Neural cell (in vitro differentiated cells): Measurements from ENCODE around the gene ETF1. TPM values are rescaled to one million over a fixed set of nuclear protein-coding genes. Genes with fewer than 3 reads are reported as not detected.
A peak's percentile ranks its signal among the peaks of the same experiment; 100 is the strongest.

Source experiments
- H2AFZ ChIP-seq: fragments of 200-600, 300-800 bp; sonication (generic), shearing (Covaris generic); 2 replicates; pipeline ENCODE4 v1.6.0; 2014; ENCODE audit warnings: low read depth, mild to moderate bottlenecking, antibody characterized with exemption, low read length, moderate library complexity
- H3F3A ChIP-seq: fragments of 200-600 bp; shearing (Covaris generic); 2 replicates; pipeline ENCODE4 v1.6.1; 2016; ENCODE audit warnings: mild to moderate bottlenecking, moderate library complexity, mixed read lengths, antibody characterized with exemption, low read length; ENCODE audit not compliant: insufficient read depth, poor library complexity, severe bottlenecking
- H3K27ac ChIP-seq: fragments of 200-600, 300-800 bp; sonication (generic), shearing (Covaris generic); 2 replicates; pipeline ENCODE4 v1.5.1; 2014; ENCODE audit warnings: mild to moderate bottlenecking, low read length, moderate library complexity
- H3K27me3 ChIP-seq: fragments of 300-800, 200-600 bp; sonication (generic), shearing (Covaris generic); 2 replicates; pipeline ENCODE4 v1.6.0; 2014; ENCODE audit warnings: mild to moderate bottlenecking, low read depth, low read length, moderate library complexity; ENCODE audit not compliant: insufficient read depth
- H3K36me3 ChIP-seq: fragments of 300-800, 200-600 bp; sonication (generic), shearing (Covaris generic); 2 replicates; pipeline ENCODE4 v1.5.1; 2014; ENCODE audit warnings: mild to moderate bottlenecking, antibody characterized with exemption, low read length, moderate library complexity; ENCODE audit not compliant: insufficient read depth
- H3K4me2 ChIP-seq: fragments of 300-800, 200-600 bp; sonication (generic), shearing (Covaris generic); 2 replicates; pipeline ENCODE4 v1.6.0; 2014; ENCODE audit warnings: mild to moderate bottlenecking, low read length
- H3K4me3 ChIP-seq: fragments of 300-800, 200-600 bp; sonication (generic), shearing (Covaris generic); 2 replicates; pipeline ENCODE4 v1.5.1; 2014; ENCODE audit warnings: mild to moderate bottlenecking, low read length, moderate library complexity
- H3K79me2 ChIP-seq: fragments of 200-600 bp; shearing (Covaris generic); replicated peaks from 2 replicates; pipeline ENCODE4 v1.6.0; 2014; ENCODE audit warnings: mild to moderate bottlenecking, low read length, moderate library complexity; ENCODE audit not compliant: insufficient read depth
- H3K9ac ChIP-seq: fragments of 300-800, 200-600 bp; sonication (generic), shearing (Covaris generic); 2 replicates; pipeline ENCODE4 v1.6.1; 2016; ENCODE audit warnings: mild to moderate bottlenecking, low read length, mixed read lengths
- H3K9me2 ChIP-seq: fragments of 200-600 bp; shearing (Covaris generic); 2 replicates; pipeline ENCODE4 v1.6.1; 2016; ENCODE audit warnings: mild to moderate bottlenecking, low read length, mixed read lengths; ENCODE audit not compliant: insufficient read depth
- H3K9me3 ChIP-seq: fragments of 200-600, 300-800 bp; sonication (generic), shearing (Covaris generic); 2 replicates; pipeline ENCODE4 v1.6.1; 2016; ENCODE audit warnings: mild to moderate bottlenecking, mixed run types, low read length, moderate library complexity, mixed read lengths
- H4K20me1 ChIP-seq: fragments of 200-600 bp; shearing (Covaris generic); 2 replicates; pipeline ENCODE4 v1.6.1; 2016; ENCODE audit warnings: mild to moderate bottlenecking, mixed run types; ENCODE audit not compliant: insufficient read depth
- EP300 ChIP-seq: fragments of 450-650 bp; conservative IDR thresholded peaks from 2 replicates; pipeline ENCODE4 v1.6.1; 2014; ENCODE audit warnings: antibody characterized with exemption, mild to moderate bottlenecking, moderate library complexity; ENCODE audit not compliant: poor library complexity, severe bottlenecking
- EZH2 ChIP-seq: fragments of 200-600, 300-800 bp; shearing (Covaris generic), sonication (generic); IDR thresholded peaks from 2 replicates; pipeline ENCODE4 v1.6.1; 2014; ENCODE audit warnings: antibody characterized with exemption, low read length, borderline replicate concordance, mild to moderate bottlenecking; ENCODE audit not compliant: insufficient read depth, poor library complexity, severe bottlenecking
- MXI1 ChIP-seq: fragments of 450-650 bp; conservative IDR thresholded peaks from 2 replicates; pipeline ENCODE4 v1.6.1; 2014; ENCODE audit warnings: antibody characterized with exemption, mild to moderate bottlenecking; ENCODE audit not compliant: poor library complexity, severe bottlenecking
- POLR2AphosphoS5 ChIP-seq: IDR thresholded peaks from 2 replicates; pipeline ENCODE4 v1.6.1; 2012
- RAD21 ChIP-seq: fragments of 450-650 bp; conservative IDR thresholded peaks from 2 replicates; pipeline ENCODE4 v1.6.1; 2014; ENCODE audit warnings: antibody characterized with exemption, mild to moderate bottlenecking, moderate library complexity
- REST ChIP-seq: IDR thresholded peaks from 2 replicates; pipeline ENCODE4 v1.6.1; 2012; ENCODE audit warnings: borderline replicate concordance
- SMC3 ChIP-seq: fragments of 450-650 bp; conservative IDR thresholded peaks from 2 replicates; pipeline ENCODE4 v1.6.1; 2014; ENCODE audit warnings: antibody characterized with exemption, mild to moderate bottlenecking, moderate library complexity; ENCODE audit not compliant: poor library complexity
- TAF1 ChIP-seq: IDR thresholded peaks from 2 replicates; pipeline ENCODE4 v1.6.1; 2012; ENCODE audit warnings: low read depth
- polyA plus RNA-seq: library from polyadenylated mRNA; depleted of rRNA; stranded (reverse); fragments of >200 nt; gene quantifications from 2 replicates; pipeline ENCODE4 v1.2.3, GENCODE V29; 2014
- TF ChIP-seq, protein P1 (sequence below): fragments of 450-650 bp; IDR thresholded peaks from 2 replicates; pipeline ENCODE4 v1.5.1; 2014; ENCODE audit warnings: antibody characterized with exemption, mild to moderate bottlenecking, moderate library complexity; ENCODE audit not compliant: poor library complexity, severe bottlenecking

ETF1 gene
- polyA plus RNA-seq, 1 donor from 2014 or later, result 62.1 TPM

DNA sequence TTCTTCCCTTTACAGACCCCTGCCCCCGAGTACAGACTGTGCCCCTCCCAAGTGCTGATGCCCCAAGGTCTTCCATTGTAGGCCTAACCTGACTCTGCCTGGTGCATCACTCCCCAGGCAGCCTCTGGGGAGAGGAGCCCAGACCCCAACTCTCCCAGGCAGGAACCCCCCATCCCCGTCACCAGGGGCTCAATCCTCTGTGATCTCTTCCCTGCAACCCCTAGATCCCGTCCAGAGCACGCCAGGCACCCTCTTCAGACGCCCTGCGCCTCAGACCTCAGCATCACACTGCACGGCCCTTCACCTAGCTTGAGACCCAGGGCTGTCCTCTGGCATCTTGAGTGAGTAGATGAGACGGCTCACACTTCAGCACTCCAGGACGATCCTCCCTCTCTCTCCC, 84.2 kb downstream of the ETF1 start:
- Histone ChIP-seq H3K27ac (no peak overlapping the region), H3K4me2 (no peak overlapping the region), H3K79me2 (no peaks in the 10 kb centered on the region), H4K20me1 (no peaks in the 10 kb centered on the region), H2AFZ (no peak overlapping the region), H3F3A (no peaks in the 10 kb centered on the region), H3K9me3 (no peaks in the 10 kb centered on the region), H3K9me2 (no peaks in the 10 kb centered on the region), H3K9ac (peak overlapping the region; percentile 9), H3K36me3 (no peaks in the 10 kb centered on the region), H3K4me3 (no peak overlapping the region), H3K27me3 (no peaks in the 10 kb centered on the region)
- TF ChIP-seq EP300 (no peak), REST (no peak), RAD21 (no peak), EZH2 (no peak), SMC3 (no peak), TAF1 (no peak), POLR2AphosphoS5 (no peak), MXI1 (no peak)
- TF ChIP-seq, protein P1, sequence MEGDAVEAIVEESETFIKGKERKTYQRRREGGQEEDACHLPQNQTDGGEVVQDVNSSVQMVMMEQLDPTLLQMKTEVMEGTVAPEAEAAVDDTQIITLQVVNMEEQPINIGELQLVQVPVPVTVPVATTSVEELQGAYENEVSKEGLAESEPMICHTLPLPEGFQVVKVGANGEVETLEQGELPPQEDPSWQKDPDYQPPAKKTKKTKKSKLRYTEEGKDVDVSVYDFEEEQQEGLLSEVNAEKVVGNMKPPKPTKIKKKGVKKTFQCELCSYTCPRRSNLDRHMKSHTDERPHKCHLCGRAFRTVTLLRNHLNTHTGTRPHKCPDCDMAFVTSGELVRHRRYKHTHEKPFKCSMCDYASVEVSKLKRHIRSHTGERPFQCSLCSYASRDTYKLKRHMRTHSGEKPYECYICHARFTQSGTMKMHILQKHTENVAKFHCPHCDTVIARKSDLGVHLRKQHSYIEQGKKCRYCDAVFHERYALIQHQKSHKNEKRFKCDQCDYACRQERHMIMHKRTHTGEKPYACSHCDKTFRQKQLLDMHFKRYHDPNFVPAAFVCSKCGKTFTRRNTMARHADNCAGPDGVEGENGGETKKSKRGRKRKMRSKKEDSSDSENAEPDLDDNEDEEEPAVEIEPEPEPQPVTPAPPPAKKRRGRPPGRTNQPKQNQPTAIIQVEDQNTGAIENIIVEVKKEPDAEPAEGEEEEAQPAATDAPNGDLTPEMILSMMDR, result no peak

- H4K20me1 ChIP-seq, result no peaks in the 10 kb centered on the region
- H3K27me3 ChIP-seq, result no peaks in the 10 kb centered on the region
- no peak overlapping the region for H3K4me2 ChIP-seq
- H3K9ac ChIP-seq, result peak overlapping the region; percentile 9
- no peak overlapping the region for H2AFZ ChIP-seq
- H3K9me3 ChIP-seq, result no peaks in the 10 kb centered on the region
- no peaks in the 10 kb centered on the region for H3K36me3 ChIP-seq
- no peak overlapping the region for H3K4me3 ChIP-seq
- no peaks in the 10 kb centered on the region for H3F3A ChIP-seq
- TF ChIP-seq MXI1 (no peak), EZH2 (no peak), SMC3 (no peak), RAD21 (no peak), REST (no peak), TAF1 (no peak)
- TF ChIP-seq, protein P1, result no peak
- no peaks in the 10 kb centered on the region for H3K79me2 ChIP-seq
- no peaks in the 10 kb centered on the region for H3K9me2 ChIP-seq
- no peak overlapping the region for H3K27ac ChIP-seq
These were observed 84.7 kb downstream of the ETF1 start for GRCh38 chr5:138458384-138458783.
